SKM-1 treated with dmso at 0.1 percent for 144 hours (cell line): ENCODE results near the gene SAMD5.

Source experiments
- DNase-seq: peaks from one replicate; lab custom pipeline; 2025; ENCODE audit not compliant: unreplicated experiment; lab: John Stamatoyannopoulos, UW

SAMD5 gene

GRCh38 chr6:147508042-147508865 is at the start of gene SAMD5:
TSS of gene SAMD5 (plus strand) at chr6:147508690. CDS start at chr6:147508929, 239 bp downstream.
- no peak for DNase-seq

- no peak for DNase-seq
Observed at GRCh38 chr6:147459780-147460179, 48.7 kb upstream of the SAMD5 start.

GRCh38 chr6:147463651-147464050 is 44.8 kb upstream of the SAMD5 start:
- no peak for DNase-seq

- no peak for DNase-seq
Observed at GRCh38 chr6:147467428-147467827, 41.1 kb upstream of the SAMD5 start.

GRCh38 chr6:147467886-147468285 is 40.6 kb upstream of the SAMD5 start:
- no peak for DNase-seq

- DNase-seq: no peak
Observed at GRCh38 chr6:147468634-147469033, 39.9 kb upstream of the SAMD5 start.

- no peak for DNase-seq
Observed at GRCh38 chr6:147479857-147480256, 28.6 kb upstream of the SAMD5 start.

GRCh38 chr6:147486683-147487082 is 21.8 kb upstream of the SAMD5 start:
- DNase-seq: no peak

GRCh38 chr6:147497472-147497871 is 11.0 kb upstream of the SAMD5 start:
- no peak for DNase-seq

- no peak for DNase-seq
Observed at GRCh38 chr6:147503587-147503986, 4.9 kb upstream of the SAMD5 start.

- DNase-seq: no peak
Observed at GRCh38 chr6:147504848-147505247, 3.6 kb upstream of the SAMD5 start.

- DNase-seq: peak; percentile 14
Observed at GRCh38 chr6:147506704-147507114, 1.8 kb upstream of the SAMD5 start.

- DNase-seq: no peak
Observed at GRCh38 chr6:147507162-147508041, 1.1 kb upstream of the SAMD5 start.

GRCh38 chr6:147508866-147509608 is 547 bp downstream of the SAMD5 start:
- no peak for DNase-seq

GRCh38 chr6:147509891-147510290 is 1.4 kb downstream of the SAMD5 start:
- DNase-seq: no peak

GRCh38 chr6:147510929-147511590 is 2.6 kb downstream of the SAMD5 start:
- DNase-seq: no peak

GRCh38 chr6:147514831-147515230 is 6.3 kb downstream of the SAMD5 start:
- no peak for DNase-seq

GRCh38 chr6:147515327-147515726 is 6.8 kb downstream of the SAMD5 start:
- DNase-seq: no peak

GRCh38 chr6:147522597-147522996 is 14.1 kb downstream of the SAMD5 start:
- DNase-seq: no peak

GRCh38 chr6:147525519-147526209 is 17.2 kb downstream of the SAMD5 start:
- DNase-seq: no peak
